AG09309 (cell line): ENCODE measurements around the gene ERVMER34-1.

Experiments used
- DNase-seq: peaks from one replicate; pipeline ENCODE4 v3.0.0-alpha.2; 2010; ENCODE audit warnings: low read depth
- H3K4me3 ChIP-seq: 2 replicates; pipeline ENCODE4 v1.5.1; 2011; ENCODE audit warnings: mild to moderate bottlenecking, low read depth, low read length, moderate library complexity; ENCODE audit not compliant: control insufficient read depth
- TF ChIP-seq, protein P1 (sequence below): IDR thresholded peaks from 2 replicates; pipeline ENCODE4 v1.5.1; 2011; ENCODE audit warnings: mild to moderate bottlenecking, low read depth, low read length, inconsistent platforms; ENCODE audit not compliant: insufficient read depth, control insufficient read depth; ENCODE audit errors: missing control alignments

The ERVMER34-1 gene, protein sequence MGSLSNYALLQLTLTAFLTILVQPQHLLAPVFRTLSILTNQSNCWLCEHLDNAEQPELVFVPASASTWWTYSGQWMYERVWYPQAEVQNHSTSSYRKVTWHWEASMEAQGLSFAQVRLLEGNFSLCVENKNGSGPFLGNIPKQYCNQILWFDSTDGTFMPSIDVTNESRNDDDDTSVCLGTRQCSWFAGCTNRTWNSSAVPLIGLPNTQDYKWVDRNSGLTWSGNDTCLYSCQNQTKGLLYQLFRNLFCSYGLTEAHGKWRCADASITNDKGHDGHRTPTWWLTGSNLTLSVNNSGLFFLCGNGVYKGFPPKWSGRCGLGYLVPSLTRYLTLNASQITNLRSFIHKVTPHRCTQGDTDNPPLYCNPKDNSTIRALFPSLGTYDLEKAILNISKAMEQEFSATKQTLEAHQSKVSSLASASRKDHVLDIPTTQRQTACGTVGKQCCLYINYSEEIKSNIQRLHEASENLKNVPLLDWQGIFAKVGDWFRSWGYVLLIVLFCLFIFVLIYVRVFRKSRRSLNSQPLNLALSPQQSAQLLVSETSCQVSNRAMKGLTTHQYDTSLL

GRCh38 chr4:52750819-52751486 lies at the start of gene ERVMER34-1:
ERVMER34-1 (minus strand) TSS chr4:52751425; CDS start chr4:52745520, 5,905 bp downstream.
- DNase-seq = no peak
- peak within 1 kb of the TSS; percentile 54 for H3K4me3 ChIP-seq
- TF ChIP-seq, protein P1, sequence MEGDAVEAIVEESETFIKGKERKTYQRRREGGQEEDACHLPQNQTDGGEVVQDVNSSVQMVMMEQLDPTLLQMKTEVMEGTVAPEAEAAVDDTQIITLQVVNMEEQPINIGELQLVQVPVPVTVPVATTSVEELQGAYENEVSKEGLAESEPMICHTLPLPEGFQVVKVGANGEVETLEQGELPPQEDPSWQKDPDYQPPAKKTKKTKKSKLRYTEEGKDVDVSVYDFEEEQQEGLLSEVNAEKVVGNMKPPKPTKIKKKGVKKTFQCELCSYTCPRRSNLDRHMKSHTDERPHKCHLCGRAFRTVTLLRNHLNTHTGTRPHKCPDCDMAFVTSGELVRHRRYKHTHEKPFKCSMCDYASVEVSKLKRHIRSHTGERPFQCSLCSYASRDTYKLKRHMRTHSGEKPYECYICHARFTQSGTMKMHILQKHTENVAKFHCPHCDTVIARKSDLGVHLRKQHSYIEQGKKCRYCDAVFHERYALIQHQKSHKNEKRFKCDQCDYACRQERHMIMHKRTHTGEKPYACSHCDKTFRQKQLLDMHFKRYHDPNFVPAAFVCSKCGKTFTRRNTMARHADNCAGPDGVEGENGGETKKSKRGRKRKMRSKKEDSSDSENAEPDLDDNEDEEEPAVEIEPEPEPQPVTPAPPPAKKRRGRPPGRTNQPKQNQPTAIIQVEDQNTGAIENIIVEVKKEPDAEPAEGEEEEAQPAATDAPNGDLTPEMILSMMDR = no peak

GRCh38 chr4:52799813-52800212 lies 48.6 kb upstream of the ERVMER34-1 start:
- no peak overlapping the region for H3K4me3 ChIP-seq
- no peak for DNase-seq
- TF ChIP-seq, protein P1 = no peak

- DNase-seq = no peak
- TF ChIP-seq, protein P1 = no peak
- no peak overlapping the region for H3K4me3 ChIP-seq
Measured at GRCh38 chr4:52795533-52795932, 44.3 kb upstream of the ERVMER34-1 start.

DNA sequence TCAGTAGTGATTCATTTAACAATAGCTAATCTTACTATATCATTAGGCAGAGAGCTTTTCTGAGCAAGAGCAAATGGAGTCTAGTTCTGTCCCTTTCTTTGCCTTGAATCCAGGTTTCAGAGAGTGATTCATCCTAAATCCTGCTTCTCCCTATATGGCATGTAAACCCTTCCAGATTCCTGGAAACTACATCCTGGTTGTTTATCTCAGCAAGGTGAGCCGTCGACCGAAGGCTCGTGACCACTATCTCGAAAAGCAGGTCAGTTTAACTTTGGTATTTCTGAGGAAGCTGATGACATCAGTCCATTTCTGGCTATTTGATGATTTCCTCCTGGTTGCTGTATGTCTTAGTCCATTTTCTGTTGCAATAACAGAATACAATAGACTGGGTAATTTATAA lies 40.7 kb upstream of the ERVMER34-1 start:
- no peak overlapping the region for H3K4me3 ChIP-seq
- DNase-seq = no peak
- TF ChIP-seq, protein P1 = no peak

DNA sequence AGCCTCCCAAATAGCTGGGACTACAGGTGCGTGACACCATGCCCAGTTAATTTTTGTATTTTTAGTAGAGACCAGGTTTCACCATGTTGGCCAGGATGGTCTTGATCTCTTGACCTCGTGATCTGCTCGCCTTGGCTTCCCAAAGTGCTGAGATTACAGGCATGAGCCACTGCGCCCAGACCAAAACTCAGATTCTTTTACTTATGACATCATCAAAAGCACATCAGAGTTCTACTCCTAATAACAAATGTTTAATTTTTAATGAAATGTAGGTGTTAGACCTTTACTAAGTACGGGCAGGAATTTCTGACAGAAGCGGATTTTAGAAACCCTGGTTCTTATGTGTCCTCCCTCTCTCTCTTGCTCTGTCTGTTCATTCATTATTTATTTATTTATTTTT lies 38.5 kb upstream of the ERVMER34-1 start:
- no peak for DNase-seq
- no peak overlapping the region for H3K4me3 ChIP-seq

GRCh38 chr4:52788806-52789205 lies 37.6 kb upstream of the ERVMER34-1 start:
- TF ChIP-seq, protein P1 = no peak
- DNase-seq = no peak
- H3K4me3 ChIP-seq = no peak overlapping the region

More for the DNA sequence above, 38.5 kb upstream of the ERVMER34-1 start:
- TF ChIP-seq, protein P1 = no peak
